Stimulated activated CD4-positive, alpha-beta T cell treated with anti-CD3 and anti-CD28 coated beads, TNF-alpha, amount 100 ng/mL, for 4 hours (primary cell): Measurements from ENCODE around the gene TSTD2.
A peak's percentile ranks its signal among the peaks of the same experiment; 100 is the strongest.
"Not testable (repeated sequence)": the region's sequence is repeated elsewhere in the genome, so short reads cannot be mapped to it uniquely, and the experiment has no call there.

Experiments used
- DNase-seq, 3 experiments: peaks; one replicate each; pipeline ENCODE4 v3.0.0-alpha.2; 2020; ENCODE audit warnings: low read depth in 3 of 3

Gene TSTD2

GRCh38 chr9:97586909-97587308 is 46.3 kb downstream of the TSTD2 start:
- not testable (repeated sequence) for DNase-seq

GRCh38 chr9:97584778-97585177 is 48.4 kb downstream of the TSTD2 start:
- DNase-seq = not testable (repeated sequence)

GRCh38 chr9:97581590-97581989 is 51.6 kb downstream of the TSTD2 start:
- not testable (repeated sequence) for DNase-seq

- no peak for DNase-seq
Measured at GRCh38 chr9:97579914-97580313, 53.3 kb downstream of the TSTD2 start.

- DNase-seq = no peak
Measured at GRCh38 chr9:97578846-97579245, 54.3 kb downstream of the TSTD2 start.

GRCh38 chr9:97577051-97577450 is 56.1 kb downstream of the TSTD2 start:
- DNase-seq = no peak

GRCh38 chr9:97575673-97576200 is 57.4 kb downstream of the TSTD2 start:
- DNase-seq = no peak

- DNase-seq = peak in 1 of 3 experiments; percentile 3
Measured at GRCh38 chr9:97574921-97575672, 58.1 kb downstream of the TSTD2 start.

GRCh38 chr9:97574101-97574571 is 59.0 kb downstream of the TSTD2 start:
- DNase-seq = not testable (repeated sequence)

- DNase-seq = no peak
Measured at GRCh38 chr9:97573482-97574073, 59.6 kb downstream of the TSTD2 start.

GRCh38 chr9:97572892-97573365 is 60.2 kb downstream of the TSTD2 start:
- no peak for DNase-seq

- DNase-seq = no peak
Measured at GRCh38 chr9:97572196-97572891, 60.8 kb downstream of the TSTD2 start.

GRCh38 chr9:97571664-97572063 is 61.5 kb downstream of the TSTD2 start:
- DNase-seq = no peak

GRCh38 chr9:97570899-97571298 is 62.3 kb downstream of the TSTD2 start:
- DNase-seq = no peak

GRCh38 chr9:97568461-97569275 is 64.5 kb downstream of the TSTD2 start:
- DNase-seq = no peak

GRCh38 chr9:97567894-97568202 is 65.3 kb downstream of the TSTD2 start:
- DNase-seq = no peak

- no peak for DNase-seq
Measured at GRCh38 chr9:97567182-97567893, 65.8 kb downstream of the TSTD2 start.

GRCh38 chr9:97565262-97565661 is 67.9 kb downstream of the TSTD2 start:
- no peak for DNase-seq

- DNase-seq = no peak
Measured at GRCh38 chr9:97564291-97565175, 68.6 kb downstream of the TSTD2 start.
